Adrenal gland (tissue), 12 donors: ENCODE results near the gene VDAC1. TPM values are rescaled to one million over a fixed set of nuclear protein-coding genes. Genes with fewer than 3 reads are reported as not detected.

ENCODE experiments used
- DNase-seq, 7 donors: peaks; one replicate each; pipeline ENCODE4 v3.0.0-alpha.2; 2019 to 2020
- H3K27ac ChIP-seq, 5 donors: fragments of 200-600 bp; sonication (generic) in 4 of 5; 1 replicate in 3 of 5; 2 replicates in 2 of 5; pipeline versions ENCODE4 v1.5.1 to v1.8.0; 2016 to 2020; ENCODE audit warnings: mild to moderate bottlenecking in 1 of 5
- H3K27me3 ChIP-seq: fragments of 200-600 bp; 2 replicates; pipeline ENCODE4 v1.8.0; 2021
- H3K36me3 ChIP-seq, 2 donors: fragments of 200-600 bp; replicated peaks in 1 of 2; 1 replicate in 1 of 2; 2 replicates in 1 of 2; pipeline versions ENCODE4 v1.5.1 to v1.8.0; 2018 to 2022
- H3K4me1 ChIP-seq, 2 donors: fragments of 200-600 bp; replicated peaks in 1 of 2; 1 replicate in 1 of 2; 2 replicates in 1 of 2; pipeline versions ENCODE4 v1.5.1 to v1.8.0; 2018 to 2021
- H3K4me3 ChIP-seq, 4 donors: fragments of 200-600 bp; sonication (generic) in 3 of 4; one replicate each; pipeline ENCODE4 v1.5.1; 2016 to 2018
- H3K9me3 ChIP-seq, 3 donors: fragments of 200-600 bp; sonication (generic) in 1 of 3; replicated peaks in 1 of 3; 1 replicate in 2 of 3; 2 replicates in 1 of 3; pipeline versions ENCODE4 v1.5.1 to v1.8.0; 2016 to 2021
- POLR2A ChIP-seq, 2 donors: fragments of 450-650 bp; IDR thresholded peaks; one replicate each; pipeline ENCODE4 v1.6.1; 2017; ENCODE audit warnings: antibody characterized with exemption in 2 of 2, mild to moderate bottlenecking in 2 of 2, moderate library complexity in 1 of 2
- WGBS, 4 donors: extraction: QIAGEN DNeasy Blood & Tissue Kit in 2 of 4; methylation state at CpG; one replicate each; pipeline versions ENCODE4 v1.1.5 to v1.1.7; 2013 to 2017; 5-methylcytosine and 5-hydroxymethylcytosine counted together
- intact Hi-C, 2 donors: fragments of 100-400 bp; cut with DNase I; formaldehyde crosslinking; loops; one replicate each; pipeline versions ENCODE4 v1.14.1 to v1.15.0; 2022 to 2023
- polyA plus RNA-seq, 3 donors: library from polyadenylated mRNA; stranded (reverse); fragments of 200-250 nt in 2 of 3; fragments of 350-450 nt in 1 of 3; fragmentation: Illumina TruSeq in 1 of 3; extraction: RNeasy Lipid Tissue Mini Kit (QIAGEN cat#74804) in 1 of 3; gene quantifications; one replicate each; pipeline ENCODE4 v1.2.3, GENCODE V29; 2013 to 2014
- total RNA-seq, 9 donors: library from RNA; depleted of rRNA in 4 of 9; stranded (reverse); fragments of >200 nt in 4 of 9; fragments of 120-200 nt in 1 of 9; fragmentation: NEBNext Ultra II Directional in 1 of 9; extraction: Animal tissue kit (Norgen Biotek cat#: 25700) in 1 of 9; gene quantifications; one replicate each; pipeline versions ENCODE4 v1.1.0 to v1.2.4, GENCODE V29; 2013 to 2023
- TF ChIP-seq, protein P1 (sequence below), 6 experiments: fragments of 450-650 bp in 4 of 6; fragments of 200-600 bp in 2 of 6; sonication (generic) in 1 of 6; IDR thresholded peaks; 1 replicate in 5 of 6; 2 replicates in 1 of 6; pipeline versions ENCODE4 v1.5.1 to v1.8.0; 2016 to 2021; ENCODE audit warnings: antibody characterized with exemption in 6 of 6, mild to moderate bottlenecking in 2 of 6, moderate library complexity in 1 of 6
- donor health status: healthy with polysubstance abuse.
- donor health status: Bipolar disorder and iron deficiency.
- donor health status: DM: yes; HTN: yes; CAD: no.
- donor health status: DM: no; HTN: no; CAD: no.
- donor health status: DM: no; HTN: no; CAD: no.
- donor health status: DM: yes; HTN: yes; CAD: no.

The VDAC1 gene
- total and polyA plus RNA-seq, 12 donors = 66.0 to 476 (median 136) TPM

DNA sequence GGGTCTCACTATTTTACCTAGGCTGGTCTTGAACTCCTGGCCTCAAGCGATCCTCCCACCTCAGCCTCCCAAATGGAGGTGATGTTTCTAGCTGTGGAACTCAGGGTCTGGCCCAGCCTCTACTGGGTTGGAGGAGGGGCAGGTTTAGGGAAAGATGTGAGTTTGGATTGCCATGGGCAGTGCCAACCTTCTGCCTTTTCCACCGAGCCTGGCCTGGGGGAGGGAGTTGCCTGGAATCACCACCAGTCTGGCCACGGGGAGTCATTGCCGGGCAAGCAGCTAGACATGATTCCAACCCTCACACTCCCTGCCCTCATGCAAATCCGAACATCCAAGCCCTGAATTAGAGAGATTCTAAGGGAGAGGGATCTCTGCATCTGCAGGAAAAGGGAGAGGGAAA, 21.0 kb upstream of the VDAC1 start:
- 74 to 79% (median 79%) methylated on average over 2 to 5 of the region's 5 CpGs for WGBS, 4 donors
- Histone ChIP-seq H3K4me3 (no peak overlapping the region), H3K27ac (no peak overlapping the region), H3K36me3 (no peaks in the 10 kb centered on the region), H3K4me1 (no peaks in the 10 kb centered on the region), H3K9me3 (no peaks in the 10 kb centered on the region), H3K27me3 (no peaks in the 10 kb centered on the region)
- DNase-seq = no peak
- TF ChIP-seq POLR2A (IDR thresholded peaks at IDR 0.05) = no peak
- TF ChIP-seq, protein P1, sequence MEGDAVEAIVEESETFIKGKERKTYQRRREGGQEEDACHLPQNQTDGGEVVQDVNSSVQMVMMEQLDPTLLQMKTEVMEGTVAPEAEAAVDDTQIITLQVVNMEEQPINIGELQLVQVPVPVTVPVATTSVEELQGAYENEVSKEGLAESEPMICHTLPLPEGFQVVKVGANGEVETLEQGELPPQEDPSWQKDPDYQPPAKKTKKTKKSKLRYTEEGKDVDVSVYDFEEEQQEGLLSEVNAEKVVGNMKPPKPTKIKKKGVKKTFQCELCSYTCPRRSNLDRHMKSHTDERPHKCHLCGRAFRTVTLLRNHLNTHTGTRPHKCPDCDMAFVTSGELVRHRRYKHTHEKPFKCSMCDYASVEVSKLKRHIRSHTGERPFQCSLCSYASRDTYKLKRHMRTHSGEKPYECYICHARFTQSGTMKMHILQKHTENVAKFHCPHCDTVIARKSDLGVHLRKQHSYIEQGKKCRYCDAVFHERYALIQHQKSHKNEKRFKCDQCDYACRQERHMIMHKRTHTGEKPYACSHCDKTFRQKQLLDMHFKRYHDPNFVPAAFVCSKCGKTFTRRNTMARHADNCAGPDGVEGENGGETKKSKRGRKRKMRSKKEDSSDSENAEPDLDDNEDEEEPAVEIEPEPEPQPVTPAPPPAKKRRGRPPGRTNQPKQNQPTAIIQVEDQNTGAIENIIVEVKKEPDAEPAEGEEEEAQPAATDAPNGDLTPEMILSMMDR (IDR thresholded peaks at IDR 0.05) = no peak
- intact Hi-C loops = no loop called here

- Histone ChIP-seq H3K36me3 (no peaks in the 10 kb centered on the region), H3K27ac (no peak overlapping the region), H3K9me3 (no peaks in the 10 kb centered on the region), H3K4me3 (no peak overlapping the region), H3K27me3 (no peaks in the 10 kb centered on the region), H3K4me1 (no peaks in the 10 kb centered on the region)
- TF ChIP-seq, protein P1 (IDR thresholded peaks at IDR 0.05) = no peak
- no peak for TF ChIP-seq POLR2A (IDR thresholded peaks at IDR 0.05)
- intact Hi-C loops = no loop called here
- DNase-seq = no peak
- WGBS, 4 donors = 71 to 85% (median 80%) methylated on average over 2 of the region's 2 CpGs
Observed at GRCh38 chr5:134024811-134025210, 20.0 kb upstream of the VDAC1 start.

DNA sequence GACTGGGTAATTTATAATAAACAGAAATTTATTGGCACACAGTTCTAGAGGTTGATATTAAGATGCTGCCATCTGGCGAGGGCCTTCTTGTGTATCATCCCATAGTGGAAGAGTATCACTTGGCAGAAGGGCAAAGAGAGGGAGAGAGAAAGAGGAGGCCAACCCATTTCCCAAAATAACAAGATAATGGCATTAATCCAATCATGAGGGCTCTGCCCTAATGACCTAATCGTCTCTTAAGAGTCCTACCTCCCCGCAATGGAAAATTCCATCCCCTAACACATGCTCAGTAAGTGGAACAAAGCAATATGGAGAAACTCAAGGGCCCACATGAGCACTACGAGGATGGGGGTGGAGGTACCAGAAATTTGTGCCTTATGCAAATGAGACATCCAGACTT, 17.6 kb upstream of the VDAC1 start:
- Histone ChIP-seq H3K9me3 (no peaks in the 10 kb centered on the region), H3K36me3 (no peaks in the 10 kb centered on the region), H3K27me3 (no peaks in the 10 kb centered on the region), H3K27ac (no peak overlapping the region), H3K4me1 (no peaks in the 10 kb centered on the region), H3K4me3 (no peak overlapping the region)
- TF ChIP-seq, protein P1 (IDR thresholded peaks at IDR 0.05) = no peak
- no peak for TF ChIP-seq POLR2A (IDR thresholded peaks at IDR 0.05)
- WGBS, 4 donors = 73 to 87% (median 75%) methylated on average over 4 of the region's 4 CpGs
- intact Hi-C loops = no loop called here
- no peak for DNase-seq

GRCh38 chr5:134020188-134020587, 15.4 kb upstream of the VDAC1 start:
- H3K27me3 ChIP-seq = no peaks in the 10 kb centered on the region
- no peaks in the 10 kb centered on the region for H3K9me3 ChIP-seq
- WGBS, 4 donors = 65 to 80% (median 73%) methylated on average over 4 of the region's 4 CpGs
- H3K36me3 ChIP-seq = no peaks in the 10 kb centered on the region
- H3K4me3 ChIP-seq = no peak overlapping the region
- no peak for DNase-seq
- H3K27ac ChIP-seq = no peak overlapping the region
- TF ChIP-seq POLR2A (IDR thresholded peaks at IDR 0.05) = no peak
- TF ChIP-seq, protein P1 (IDR thresholded peaks at IDR 0.05) = no peak
- intact Hi-C loops = no loop called here
- H3K4me1 ChIP-seq = no peaks in the 10 kb centered on the region
